ENCODE results near the gene MAP1B.

MAP1B gene

DNA sequence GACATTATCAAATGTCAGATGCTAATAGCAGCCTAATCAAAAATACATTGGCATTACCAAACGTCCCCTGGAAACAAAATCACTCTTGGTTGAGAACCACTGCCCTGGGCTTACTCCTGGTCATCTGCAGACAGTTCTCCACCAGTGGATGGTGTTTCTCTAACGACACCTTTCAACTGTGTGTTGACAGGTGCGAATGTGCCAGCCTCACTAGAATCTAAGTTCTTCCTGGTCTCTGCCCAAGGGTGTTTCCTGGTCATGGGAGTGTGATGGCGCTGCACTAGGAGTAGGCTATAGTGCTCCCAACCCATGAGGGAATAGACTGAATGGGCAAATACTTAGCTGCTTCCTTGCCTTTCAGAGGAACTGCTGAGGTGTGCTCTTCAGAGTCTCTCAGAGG lies 106.9 kb downstream of the MAP1B start:
- ChIA-PET POLR2A (no interaction called here), CTCF (no interaction called here)
- TF ChIP-seq, protein P1, sequence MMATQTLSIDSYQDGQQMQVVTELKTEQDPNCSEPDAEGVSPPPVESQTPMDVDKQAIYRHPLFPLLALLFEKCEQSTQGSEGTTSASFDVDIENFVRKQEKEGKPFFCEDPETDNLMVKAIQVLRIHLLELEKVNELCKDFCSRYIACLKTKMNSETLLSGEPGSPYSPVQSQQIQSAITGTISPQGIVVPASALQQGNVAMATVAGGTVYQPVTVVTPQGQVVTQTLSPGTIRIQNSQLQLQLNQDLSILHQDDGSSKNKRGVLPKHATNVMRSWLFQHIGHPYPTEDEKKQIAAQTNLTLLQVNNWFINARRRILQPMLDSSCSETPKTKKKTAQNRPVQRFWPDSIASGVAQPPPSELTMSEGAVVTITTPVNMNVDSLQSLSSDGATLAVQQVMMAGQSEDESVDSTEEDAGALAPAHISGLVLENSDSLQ (IDR thresholded peaks at IDR 0.05), result no peak
- TF ChIP-seq NFRKB (IDR thresholded peaks at IDR 0.05), result no peak
- no peak for TF ChIP-seq TARDBP (IDR thresholded peaks at IDR 0.05)
- TF ChIP-seq HDGF (IDR thresholded peaks at IDR 0.05; ENCODE audit: borderline replicate concordance), result no peak
- no peak for TF ChIP-seq L3MBTL2 (conservative IDR thresholded peaks at IDR 0.05)
- no peak for TF ChIP-seq FOXM1 (IDR thresholded peaks at IDR 0.05; ENCODE audit: borderline replicate concordance)
- no peak for TF ChIP-seq BHLHE40 (IDR thresholded peaks at IDR 0.05; ENCODE audit: borderline replicate concordance)
- TF ChIP-seq FOXK2 (IDR thresholded peaks at IDR 0.05), result no peak
- TF ChIP-seq SUZ12 (IDR thresholded peaks at IDR 0.05), result no peak
- TF ChIP-seq LEF1 (IDR thresholded peaks at IDR 0.05; ENCODE audit: borderline replicate concordance), result no peak
- TF ChIP-seq ELF4 (IDR thresholded peaks at IDR 0.05), result no peak
- DNase-seq (ENCODE audit: extremely low spot score), result no peak

DNA sequence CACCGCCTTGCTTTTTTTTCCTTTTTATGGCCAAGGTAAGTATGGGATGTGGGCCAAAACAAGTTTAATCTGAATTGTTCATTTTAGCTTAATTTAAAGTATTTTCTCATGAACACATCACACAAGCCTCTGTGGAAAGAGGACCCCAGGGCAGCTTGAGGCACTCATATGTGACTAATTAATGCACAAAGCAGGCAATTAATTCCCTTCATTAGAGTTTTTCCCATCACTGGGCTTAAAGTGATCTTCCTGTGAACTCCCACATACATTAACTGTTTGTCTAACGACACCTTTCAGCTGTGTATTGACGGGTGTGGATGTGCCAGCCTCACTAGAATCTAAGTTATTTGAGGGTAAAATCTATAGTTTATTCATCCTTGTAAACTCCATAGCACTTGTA lies 109.5 kb downstream of the MAP1B start:
- POLR2A ChIA-PET, result no interaction called here
- TF ChIP-seq HDGF (IDR thresholded peaks at IDR 0.05; ENCODE audit: borderline replicate concordance), result no peak
- TF ChIP-seq FOXM1 (IDR thresholded peaks at IDR 0.05; ENCODE audit: borderline replicate concordance), result no peak
- TF ChIP-seq ZNF384 (IDR thresholded peaks at IDR 0.05), result no peak
- no peak for TF ChIP-seq FOXA1 (IDR thresholded peaks at IDR 0.05)
- no peak for TF ChIP-seq CTBP1 (IDR thresholded peaks at IDR 0.05; ENCODE audit: borderline replicate concordance)
- no peak for TF ChIP-seq SUZ12 (IDR thresholded peaks at IDR 0.05)
- TF ChIP-seq, protein P1 (IDR thresholded peaks at IDR 0.05), result no peak
- TF ChIP-seq FOXK2 (IDR thresholded peaks at IDR 0.05), result no peak
- TF ChIP-seq SP1 (IDR thresholded peaks at IDR 0.05), result no peak
- no peak for TF ChIP-seq LEF1 (IDR thresholded peaks at IDR 0.05; ENCODE audit: borderline replicate concordance)
- TF ChIP-seq ARNT (IDR thresholded peaks at IDR 0.05), result no peak
- no peak for TF ChIP-seq ELF4 (IDR thresholded peaks at IDR 0.05)
- TF ChIP-seq TARDBP (IDR thresholded peaks at IDR 0.05), result no peak
- TF ChIP-seq BHLHE40 (IDR thresholded peaks at IDR 0.05; ENCODE audit: borderline replicate concordance), result no peak
- no peak for TF ChIP-seq L3MBTL2 (conservative IDR thresholded peaks at IDR 0.05)
- no peak for TF ChIP-seq NFRKB (IDR thresholded peaks at IDR 0.05)
- no peak for DNase-seq (ENCODE audit: extremely low spot score)
- CTCF ChIA-PET, result no interaction called here

DNA sequence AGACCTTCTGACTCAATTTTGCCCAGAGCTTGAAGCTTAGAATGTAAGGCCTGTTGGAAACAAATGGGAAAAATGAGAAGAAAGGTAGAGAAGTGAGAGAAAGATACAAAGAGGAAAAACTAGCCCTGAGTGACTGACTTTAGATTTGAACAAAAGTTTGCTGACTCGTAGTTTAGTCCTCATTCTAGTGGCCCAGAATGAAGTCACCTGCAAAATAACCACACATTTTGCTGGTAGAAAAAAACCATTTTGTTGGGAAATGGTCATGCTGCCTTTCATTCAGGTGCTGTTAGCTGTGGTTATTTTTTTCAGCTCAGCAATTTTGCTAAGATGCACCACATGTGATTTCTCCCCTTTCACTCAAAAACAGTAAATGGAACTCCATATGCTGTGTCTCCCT lies 113.8 kb downstream of the MAP1B start:
- CTCF ChIA-PET, result no interaction called here

GRCh38 chr5:72221541-72221940 lies 114.3 kb downstream of the MAP1B start:
- CTCF ChIA-PET, result no interaction called here
- POLR2A ChIA-PET, result no interaction called here
- DNase-seq (ENCODE audit: extremely low spot score), result no peak
- TF ChIP-seq, protein P1 (IDR thresholded peaks at IDR 0.05), result no peak
- TF ChIP-seq LEF1 (IDR thresholded peaks at IDR 0.05; ENCODE audit: borderline replicate concordance), result no peak
- no peak for TF ChIP-seq TARDBP (IDR thresholded peaks at IDR 0.05)
- TF ChIP-seq FOXM1 (IDR thresholded peaks at IDR 0.05; ENCODE audit: borderline replicate concordance), result no peak

More for the DNA sequence above, 113.8 kb downstream of the MAP1B start:
- TF ChIP-seq, protein P1 (IDR thresholded peaks at IDR 0.05), result no peak
- TF ChIP-seq NFRKB (IDR thresholded peaks at IDR 0.05) (no peak), L3MBTL2 (conservative IDR thresholded peaks at IDR 0.05) (no peak), ELF4 (IDR thresholded peaks at IDR 0.05) (no peak), HDGF (IDR thresholded peaks at IDR 0.05; ENCODE audit: borderline replicate concordance) (no peak), SP1 (IDR thresholded peaks at IDR 0.05) (no peak)
- no peak for DNase-seq (ENCODE audit: extremely low spot score)
- POLR2A ChIA-PET, result no interaction called here

GRCh38 chr5:72222521-72222920 lies 115.2 kb downstream of the MAP1B start:
- no peak for DNase-seq (ENCODE audit: extremely low spot score)
- ChIA-PET CTCF (no interaction called here), POLR2A (no interaction called here)
- TF ChIP-seq SP1 (IDR thresholded peaks at IDR 0.05), result no peak

GRCh38 chr5:72223371-72223770 lies 116.1 kb downstream of the MAP1B start:
- no peak for DNase-seq (ENCODE audit: extremely low spot score)
- ChIA-PET CTCF (no interaction called here), POLR2A (no interaction called here)
- no peak for TF ChIP-seq TARDBP (IDR thresholded peaks at IDR 0.05)
- no peak for TF ChIP-seq CTBP1 (IDR thresholded peaks at IDR 0.05; ENCODE audit: borderline replicate concordance)
- TF ChIP-seq NFRKB (IDR thresholded peaks at IDR 0.05), result no peak
- TF ChIP-seq ELF4 (IDR thresholded peaks at IDR 0.05), result no peak
- TF ChIP-seq FOXK2 (IDR thresholded peaks at IDR 0.05), result no peak
- TF ChIP-seq, protein P1 (IDR thresholded peaks at IDR 0.05), result no peak
- no peak for TF ChIP-seq FOXA1 (IDR thresholded peaks at IDR 0.05)
- no peak for TF ChIP-seq ARNT (IDR thresholded peaks at IDR 0.05)
